ENCODE measurements around the gene KCNJ5. TPM values are rescaled to one million over a fixed set of nuclear protein-coding genes. Genes with fewer than 3 reads are reported as not detected.

Gene KCNJ5
- 1 to 10 TPM in 1 of 2 donors, under 1 TPM in 1; 0.60 to 1.1 TPM for total RNA-seq
- 0.64 TPM for polyA plus RNA-seq (2013, experiment 1 of 2)
- 1.2 TPM for polyA plus RNA-seq (2013, experiment 2 of 2)
- long read RNA-seq, experiment 1, partial matches to known transcripts = 0 of 1 reads
- long read RNA-seq, experiment 1, other reads (novel, unspliced or antisense) = 1 of 1 reads
- long read RNA-seq, experiment 2, full-length matches to known transcripts = 1 of 2 reads
- long read RNA-seq, experiment 2, partial matches to known transcripts = 0 of 2 reads
- long read RNA-seq, experiment 2, other reads (novel, unspliced or antisense) = 1 of 2 reads
- long read RNA-seq, experiment 3, partial matches to known transcripts = 0 of 1 reads
- long read RNA-seq, experiment 3, other reads (novel, unspliced or antisense) = 1 of 1 reads
- long read RNA-seq, experiment 4 = 0 reads

- Histone ChIP-seq H3K36me3 (ENCODE audit: control insufficient read depth, insufficient read depth, low read length) (no peaks in the 10 kb centered on the region), H3K9me3 (ENCODE audit: control insufficient read depth, low read length) (no peaks in the 10 kb centered on the region), H3K4me1 (ENCODE audit: control insufficient read depth, insufficient read depth, low read length) (peaks cover 30% of the 10 kb centered on the region), H3K27me3 (ENCODE audit: control insufficient read depth, insufficient read depth, low read length, poor library complexity, severe bottlenecking) (peaks cover 26% of the 10 kb centered on the region), H3K27ac (ENCODE audit: low read depth, low read length) (no peak within 1 kb of the TSS), H3K4me3 (ENCODE audit: low read length) (peak within 1 kb of the TSS; percentile 73), H3K9ac (ENCODE audit: extremely low read depth, low read length, poor library complexity, severe bottlenecking) (no peak within 1 kb of the TSS)
- H3K27ac Mint-ChIP-seq = no peak within 1 kb of the TSS
- WGBS, 2 experiments (ENCODE audit: insufficient coverage in 1 of 2, insufficient read length in 1 of 2) = 0 to 1% methylated on average over 16 to 72 of the region's 85 CpGs
- peak within 1 kb of the TSS; percentile 61 for H3K4me3 Mint-ChIP-seq
- H3K4me1 Mint-ChIP-seq = peaks cover 62% of the 10 kb centered on the region
- no peaks in the 10 kb centered on the region for H3K9me3 Mint-ChIP-seq
- DNase-seq = peak; percentile 83
- H3K36me3 Mint-ChIP-seq (ENCODE audit: low read depth) = no peaks in the 10 kb centered on the region
- TF ChIP-seq CTCF (conservative IDR thresholded peaks at IDR 0.05) = no peak
- peaks cover 39% of the 10 kb centered on the region for H3K27me3 Mint-ChIP-seq (ENCODE audit: insufficient read depth)
Measured at GRCh38 chr11:128890543-128891368, at the start of gene KCNJ5. TSS of gene KCNJ5 (plus strand) at chr11:128891356. CDS start at chr11:128911274, 19,918 bp downstream.

- H3K36me3 ChIP-seq (ENCODE audit: control insufficient read depth, insufficient read depth, low read length) = no peaks in the 10 kb centered on the region
- no peak overlapping the region for H3K4me3 Mint-ChIP-seq
- H3K27me3 ChIP-seq (ENCODE audit: control insufficient read depth, insufficient read depth, low read length, poor library complexity, severe bottlenecking) = no peaks in the 10 kb centered on the region
- no peak for TF ChIP-seq CTCF (conservative IDR thresholded peaks at IDR 0.05)
- no peaks in the 10 kb centered on the region for H3K9me3 Mint-ChIP-seq
- DNase-seq = no peak
- H3K4me1 ChIP-seq (ENCODE audit: control insufficient read depth, insufficient read depth, low read length) = no peaks in the 10 kb centered on the region
- no peak overlapping the region for H3K27ac ChIP-seq (ENCODE audit: low read depth, low read length)
- no peaks in the 10 kb centered on the region for H3K36me3 Mint-ChIP-seq (ENCODE audit: low read depth)
- H3K27me3 Mint-ChIP-seq (ENCODE audit: insufficient read depth) = peaks cover 2% of the 10 kb centered on the region
- no peak overlapping the region for H3K4me3 ChIP-seq (ENCODE audit: low read length)
- H3K9ac ChIP-seq (ENCODE audit: extremely low read depth, low read length, poor library complexity, severe bottlenecking) = no peak overlapping the region
- H3K4me1 Mint-ChIP-seq = no peaks in the 10 kb centered on the region
- no peak overlapping the region for H3K27ac Mint-ChIP-seq
- WGBS, 2 experiments (ENCODE audit: insufficient coverage in 1 of 2, insufficient read length in 1 of 2) = 91 to 93% methylated on average over 5 to 7 of the region's 7 CpGs
- H3K9me3 ChIP-seq (ENCODE audit: control insufficient read depth, low read length) = no peaks in the 10 kb centered on the region
Measured at GRCh38 chr11:128841461-128842072, 49.6 kb upstream of the KCNJ5 start.

GRCh38 chr11:128843198-128843785, 47.9 kb upstream of the KCNJ5 start:
- Histone ChIP-seq H3K9ac (ENCODE audit: extremely low read depth, low read length, poor library complexity, severe bottlenecking) (no peak overlapping the region), H3K9me3 (ENCODE audit: control insufficient read depth, low read length) (no peaks in the 10 kb centered on the region), H3K36me3 (ENCODE audit: control insufficient read depth, insufficient read depth, low read length) (no peaks in the 10 kb centered on the region), H3K27me3 (ENCODE audit: control insufficient read depth, insufficient read depth, low read length, poor library complexity, severe bottlenecking) (no peaks in the 10 kb centered on the region), H3K4me1 (ENCODE audit: control insufficient read depth, insufficient read depth, low read length) (no peaks in the 10 kb centered on the region), H3K27ac (ENCODE audit: low read depth, low read length) (no peak overlapping the region), H3K4me3 (ENCODE audit: low read length) (no peak overlapping the region)
- Mint-ChIP-seq H3K9me3 (no peaks in the 10 kb centered on the region), H3K27ac (no peak overlapping the region), H3K27me3 (ENCODE audit: insufficient read depth) (peaks cover 5% of the 10 kb centered on the region), H3K4me3 (no peak overlapping the region), H3K4me1 (no peaks in the 10 kb centered on the region), H3K36me3 (ENCODE audit: low read depth) (no peaks in the 10 kb centered on the region)
- TF ChIP-seq CTCF (conservative IDR thresholded peaks at IDR 0.05) = no peak
- 86 to 98% methylated on average over 1 to 2 of the region's 2 CpGs for WGBS, 2 experiments (ENCODE audit: insufficient coverage in 1 of 2, insufficient read length in 1 of 2)
- DNase-seq = no peak
